Lower leg skin (tissue), 3 donors: ENCODE data around the gene SKAP1.

Experiments
- POLR2A ChIP-seq, 2 donors: fragments of 450-650 bp; IDR thresholded peaks; one replicate each; pipeline ENCODE4 v1.6.1; 2016 to 2017; ENCODE audit warnings: antibody characterized with exemption in 2 of 2, mild to moderate bottlenecking in 1 of 2, moderate library complexity in 1 of 2
- TF ChIP-seq, protein P1 (sequence below), 3 donors: fragments of 450-650 bp; IDR thresholded peaks; one replicate each; pipeline ENCODE4 v1.5.1; 2016; ENCODE audit warnings: antibody characterized with exemption in 3 of 3, mild to moderate bottlenecking in 3 of 3, moderate library complexity in 2 of 3

DNA sequence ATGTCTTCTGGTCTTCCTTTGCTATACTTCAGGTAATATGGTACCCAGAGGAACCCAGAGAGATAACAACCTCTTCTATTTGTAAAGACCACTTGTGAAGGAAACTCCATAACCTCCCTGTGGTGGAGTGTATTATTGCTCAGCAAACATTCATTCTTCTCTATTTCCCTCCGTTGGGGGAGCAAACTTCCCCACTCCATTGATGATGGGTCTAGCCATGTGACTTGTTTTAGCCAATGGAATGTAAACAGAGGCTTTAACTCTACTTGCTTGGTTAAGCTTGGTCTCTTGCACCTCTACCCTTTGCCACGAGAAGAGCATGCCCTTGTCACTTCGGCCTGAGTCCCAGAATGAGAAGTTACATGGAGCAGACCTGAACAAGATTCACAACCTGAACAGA is 30.0 kb upstream of the SKAP1 start:
- TF ChIP-seq, protein P1, sequence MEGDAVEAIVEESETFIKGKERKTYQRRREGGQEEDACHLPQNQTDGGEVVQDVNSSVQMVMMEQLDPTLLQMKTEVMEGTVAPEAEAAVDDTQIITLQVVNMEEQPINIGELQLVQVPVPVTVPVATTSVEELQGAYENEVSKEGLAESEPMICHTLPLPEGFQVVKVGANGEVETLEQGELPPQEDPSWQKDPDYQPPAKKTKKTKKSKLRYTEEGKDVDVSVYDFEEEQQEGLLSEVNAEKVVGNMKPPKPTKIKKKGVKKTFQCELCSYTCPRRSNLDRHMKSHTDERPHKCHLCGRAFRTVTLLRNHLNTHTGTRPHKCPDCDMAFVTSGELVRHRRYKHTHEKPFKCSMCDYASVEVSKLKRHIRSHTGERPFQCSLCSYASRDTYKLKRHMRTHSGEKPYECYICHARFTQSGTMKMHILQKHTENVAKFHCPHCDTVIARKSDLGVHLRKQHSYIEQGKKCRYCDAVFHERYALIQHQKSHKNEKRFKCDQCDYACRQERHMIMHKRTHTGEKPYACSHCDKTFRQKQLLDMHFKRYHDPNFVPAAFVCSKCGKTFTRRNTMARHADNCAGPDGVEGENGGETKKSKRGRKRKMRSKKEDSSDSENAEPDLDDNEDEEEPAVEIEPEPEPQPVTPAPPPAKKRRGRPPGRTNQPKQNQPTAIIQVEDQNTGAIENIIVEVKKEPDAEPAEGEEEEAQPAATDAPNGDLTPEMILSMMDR (IDR thresholded peaks at IDR 0.05) = no peak
- no peak for TF ChIP-seq POLR2A (IDR thresholded peaks at IDR 0.05)
